Upper lobe of left lung (tissue), 6 donors: Measurements from ENCODE around the gene SIGLEC7. TPM values are rescaled to one million over a fixed set of nuclear protein-coding genes. Genes with fewer than 3 reads are reported as not detected.
"Not testable (repeated sequence)": the region's sequence is repeated elsewhere in the genome, so short reads cannot be mapped to it uniquely, and the experiment has no call there.

Experiments
- ATAC-seq, 2 donors: fragments of 200-7000 bp; cut with Tn5 transposase; one replicate each; pipeline ENCODE4 v1.9.1; 2022; ENCODE audit warnings: mild to moderate bottlenecking in 2 of 2, moderate library complexity in 2 of 2; ENCODE audit not compliant: low FRiP score in 2 of 2
- DNase-seq, 2 donors: peaks; one replicate each; pipeline ENCODE4 v3.0.0-alpha.2; 2019 to 2020
- H3K27ac ChIP-seq, 4 donors: fragments of 200-600 bp; sonication (generic); one replicate each; pipeline ENCODE4 v1.5.1; 2016 to 2019
- H3K27me3 ChIP-seq, 4 donors: fragments of 200-600 bp; sonication (generic); one replicate each; pipeline ENCODE4 v1.5.1; 2017 to 2019
- H3K36me3 ChIP-seq, 4 donors: fragments of 200-600 bp; sonication (generic); one replicate each; pipeline ENCODE4 v1.5.1; 2016 to 2019
- H3K4me1 ChIP-seq, 4 donors: fragments of 200-600 bp; sonication (generic); one replicate each; pipeline ENCODE4 v1.5.1; 2018 to 2019
- H3K4me3 ChIP-seq, 4 donors: fragments of 200-600 bp; sonication (generic); one replicate each; pipeline ENCODE4 v1.5.1; 2017 to 2019; ENCODE audit warnings: mild to moderate bottlenecking in 2 of 4, moderate library complexity in 1 of 4
- H3K9me3 ChIP-seq, 4 donors: fragments of 200-600 bp; sonication (generic); one replicate each; pipeline ENCODE4 v1.5.1; 2018 to 2019
- CTCF ChIP-seq, 6 experiments: fragments of 450-650 bp in 4 of 6; fragments of 200-600 bp in 2 of 6; sonication (generic) in 2 of 6; IDR thresholded peaks; one replicate each; pipeline ENCODE4 v1.5.1; 2016 to 2019; ENCODE audit warnings: antibody characterized with exemption in 6 of 6
- EP300 ChIP-seq, 4 donors: sonication (generic); formaldehyde crosslinking; IDR thresholded peaks; one replicate each; pipeline ENCODE4 v1.5.1; 2017; ENCODE audit warnings: antibody characterized with exemption in 4 of 4, control low read depth in 2 of 4
- POLR2A ChIP-seq, 4 donors: fragments of 450-650 bp; IDR thresholded peaks; one replicate each; pipeline ENCODE4 v1.5.1; 2016 to 2017; ENCODE audit warnings: antibody characterized with exemption in 4 of 4, mild to moderate bottlenecking in 2 of 4
- POLR2AphosphoS5 ChIP-seq, 2 donors: sonication (generic); formaldehyde crosslinking; IDR thresholded peaks; one replicate each; pipeline ENCODE4 v1.5.1; 2017; ENCODE audit warnings: antibody characterized with exemption in 2 of 2
- WGBS, 2 donors: methylation state at CpG; one replicate each; pipeline ENCODE4 v1.1.5; 2017 to 2018; 5-methylcytosine and 5-hydroxymethylcytosine counted together
- total RNA-seq, 6 donors: library from RNA; depleted of rRNA in 4 of 6; stranded (reverse); fragments of >200 nt in 4 of 6; gene quantifications; one replicate each; pipeline versions ENCODE4 v1.1.0 to v1.2.1, GENCODE V29; 2016 to 2021
- donor health status: DM: no; HTN: no; CAD: no; lungs with moderate emphysema.
- donor health status: DM: no; HTN: yes; CAD: no; lungs with severe emphysema.

The SIGLEC7 gene
- total RNA-seq, 6 donors from 2014 or later: 3.4 to 10.9 (median 8.1) TPM

GRCh38 chr19:51139299-51140014, 2.6 kb upstream of the SIGLEC7 start:
- H3K27ac ChIP-seq: peak overlapping the region; percentile 68 to 89 (median 80)

GRCh38 chr19:51140441-51140840, 1.7 kb upstream of the SIGLEC7 start:
- H3K27ac ChIP-seq: peak overlapping the region in 1 of 4 donors; percentile 78
- ATAC-seq (no peak), DNase-seq (no peak)
- H3K4me3 ChIP-seq: no peak overlapping the region
- H3K4me1 ChIP-seq: peaks cover 0 to 16% (median 14%) of the 10 kb centered on the region in 4 donors
- H3K27me3 ChIP-seq: no peaks in the 10 kb centered on the region
- H3K36me3 ChIP-seq: no peaks in the 10 kb centered on the region
- 31 to 36% methylated on average over 6 of the region's 6 CpGs for WGBS, 2 donors
- TF ChIP-seq CTCF (IDR thresholded peaks at IDR 0.05): no peak
- TF ChIP-seq POLR2A (IDR thresholded peaks at IDR 0.05): no peak
- H3K9me3 ChIP-seq: no peaks in the 10 kb centered on the region

More at GRCh38 chr19:51139299-51140014, 2.6 kb upstream of the SIGLEC7 start:
- no peak overlapping the region for H3K4me3 ChIP-seq
- 51 to 55% methylated on average over 4 of the region's 4 CpGs for WGBS, 2 donors
- no peaks in the 10 kb centered on the region for H3K27me3 ChIP-seq
- ATAC-seq (peak in 1 of 2 donors; percentile 65), DNase-seq (peak in 1 of 2 donors; percentile 59)
- TF ChIP-seq EP300 (IDR thresholded peaks at IDR 0.05) (no peak), POLR2AphosphoS5 (IDR thresholded peaks at IDR 0.05) (no peak), POLR2A (IDR thresholded peaks at IDR 0.05) (no peak), CTCF (IDR thresholded peaks at IDR 0.05) (no peak)
- no peaks in the 10 kb centered on the region for H3K9me3 ChIP-seq
- H3K36me3 ChIP-seq: no peaks in the 10 kb centered on the region
- H3K4me1 ChIP-seq: peaks cover 0 to 16% (median 14%) of the 10 kb centered on the region in 4 donors

GRCh38 chr19:51141181-51141580, 920 bp upstream of the SIGLEC7 start:
- H3K4me3 ChIP-seq: no peak overlapping the region
- H3K9me3 ChIP-seq: no peaks in the 10 kb centered on the region
- no peaks in the 10 kb centered on the region for H3K36me3 ChIP-seq
- H3K4me1 ChIP-seq: peaks cover 0 to 16% (median 14%) of the 10 kb centered on the region in 4 donors
- no peak for TF ChIP-seq POLR2A (IDR thresholded peaks at IDR 0.05)
- TF ChIP-seq POLR2AphosphoS5 (IDR thresholded peaks at IDR 0.05): no peak
- no peak for TF ChIP-seq CTCF (IDR thresholded peaks at IDR 0.05)
- TF ChIP-seq EP300 (IDR thresholded peaks at IDR 0.05): no peak
- DNase-seq: no peak
- ATAC-seq: no peak
- no peaks in the 10 kb centered on the region for H3K27me3 ChIP-seq
- WGBS, 2 donors: 72 to 79% methylated on average over 6 of the region's 6 CpGs
- H3K27ac ChIP-seq: peak overlapping the region in 3 of 4 donors; percentile 36 to 82 (median 78)

- not testable (repeated sequence) for DNase-seq, ATAC-seq, H3K9me3 ChIP-seq, H3K36me3 ChIP-seq, H3K27me3 ChIP-seq
- Histone ChIP-seq H3K27ac (peak overlapping the region in 3 of 4 donors; percentile 35 to 82 (median 69)), H3K4me1 (peaks cover 0 to 14% (median 11%) of the 10 kb centered on the region in 4 donors), H3K4me3 (peak overlapping the region in 1 of 4 donors; percentile 5)
- WGBS, 2 donors: 72 to 77% methylated on average over 7 to 13 of the region's 15 CpGs
Measured at GRCh38 chr19:51142809-51143475, 841 bp downstream of the SIGLEC7 start.

GRCh38 chr19:51143486-51143885, 1.4 kb downstream of the SIGLEC7 start:
- no peak for DNase-seq
- Histone ChIP-seq H3K27me3 (no peaks in the 10 kb centered on the region), H3K9me3 (no peaks in the 10 kb centered on the region), H3K4me3 (no peak overlapping the region), H3K27ac (peak overlapping the region in 2 of 4 donors; percentile 7 to 82), H3K4me1 (peaks cover 0 to 14% (median 8%) of the 10 kb centered on the region in 4 donors), H3K36me3 (no peaks in the 10 kb centered on the region)
- 75 to 83% methylated on average over 2 to 5 of the region's 5 CpGs for WGBS, 2 donors
- ATAC-seq: no peak
- TF ChIP-seq POLR2A (IDR thresholded peaks at IDR 0.05): no peak
